ENCODE results near the gene CD93. TPM values are rescaled to one million over a fixed set of nuclear protein-coding genes. Genes with fewer than 3 reads are reported as not detected.

The CD93 gene
- 5.5 and 5.9 TPM in 2 replicates for total RNA-seq

- intact Hi-C loops (cut with micrococcal nuclease) = loop anchor here (1.0 to 2.0 kb wide), 2 partner anchors 57 to 263 kb away; no protein-coding TSS in a partner anchor
These were observed at the start of gene CD93 for GRCh38 chr20:23086056-23086566. Gene CD93, minus strand, starts transcription at chr20:23086324. Its CDS starts 132 bp downstream, at chr20:23086192.

- intact Hi-C loops (cut with micrococcal nuclease) = no loop called here
These were observed 47.5 kb upstream of the CD93 start for GRCh38 chr20:23133560-23133998.

- intact Hi-C loops (cut with micrococcal nuclease) = no loop called here
These were observed 46.9 kb upstream of the CD93 start for GRCh38 chr20:23132930-23133559.

GRCh38 chr20:23132293-23132929 lies 46.3 kb upstream of the CD93 start:
- intact Hi-C loops (cut with micrococcal nuclease) = no loop called here

GRCh38 chr20:23131766-23132165 lies 45.6 kb upstream of the CD93 start:
- intact Hi-C loops (cut with micrococcal nuclease) = no loop called here

- intact Hi-C loops (cut with micrococcal nuclease) = no loop called here
These were observed 44.6 kb upstream of the CD93 start for GRCh38 chr20:23130622-23131140.

- intact Hi-C loops (cut with micrococcal nuclease) = no loop called here
These were observed 43.9 kb upstream of the CD93 start for GRCh38 chr20:23129891-23130621.

GRCh38 chr20:23129266-23129665 lies 43.1 kb upstream of the CD93 start:
- intact Hi-C loops (cut with micrococcal nuclease) = no loop called here

GRCh38 chr20:23128461-23129125 lies 42.5 kb upstream of the CD93 start:
- intact Hi-C loops (cut with micrococcal nuclease) = no loop called here

GRCh38 chr20:23127506-23128279 lies 41.6 kb upstream of the CD93 start:
- intact Hi-C loops (cut with micrococcal nuclease) = no loop called here

- intact Hi-C loops (cut with micrococcal nuclease) = no loop called here
These were observed 40.3 kb upstream of the CD93 start for GRCh38 chr20:23126281-23127061.

- intact Hi-C loops (cut with micrococcal nuclease) = no loop called here
These were observed 39.6 kb upstream of the CD93 start for GRCh38 chr20:23125625-23126191.

GRCh38 chr20:23125159-23125558 lies 39.0 kb upstream of the CD93 start:
- intact Hi-C loops (cut with micrococcal nuclease) = no loop called here

GRCh38 chr20:23123886-23124285 lies 37.8 kb upstream of the CD93 start:
- intact Hi-C loops (cut with micrococcal nuclease) = no loop called here

- intact Hi-C loops (cut with micrococcal nuclease) = no loop called here
These were observed 36.9 kb upstream of the CD93 start for GRCh38 chr20:23122796-23123655.

GRCh38 chr20:23122321-23122720 lies 36.2 kb upstream of the CD93 start:
- intact Hi-C loops (cut with micrococcal nuclease) = no loop called here

GRCh38 chr20:23121751-23122320 lies 35.7 kb upstream of the CD93 start:
- intact Hi-C loops (cut with micrococcal nuclease) = no loop called here

Measured in T-helper 1 cell treated with Interleukin-12 subunit alpha and Interleukin-12 subunit beta and Interleukin-4 antibody, amounts not matched to agents 30 ng/mL and 1 ng/mL, for 36 hours (primary cell).